A673 (cell line): ENCODE data around the gene CUTA. TPM values are rescaled to one million over a fixed set of nuclear protein-coding genes. Genes with fewer than 3 reads are reported as not detected.
"Not testable (repeated sequence)": the region's sequence is repeated elsewhere in the genome, so short reads cannot be mapped to it uniquely, and the experiment has no call there.

Experiments
- BruUV-seq: library from RNA; stranded (reverse); fragments of 400-500 nt; replicated peaks from 2 replicates; lab custom pipeline; 2021; lab: Mats Ljungman, UMichigan
- CTCF ChIA-PET: fragments of 300-600 bp; sonication (Branson Sonifier 250); formaldehyde crosslinking; loops from one replicate; lab custom pipeline; 2022; ENCODE audit warnings: antibody characterized with exemption; lab: Charles Lee
- POLR2A ChIA-PET: fragments of 300-600 bp; sonication (Branson Sonifier 250); formaldehyde crosslinking; loops from one replicate; lab custom pipeline; 2022; ENCODE audit warnings: antibody characterized with exemption; ENCODE audit not compliant: low non-redundant PET; lab: Charles Lee
- DNase-seq: peaks from one replicate; pipeline ENCODE4 v3.0.0-alpha.2; 2015; ENCODE audit warnings: low spot score
- H3K27ac ChIP-seq: fragments of 200-600 bp; sonication (generic); 2 replicates; pipeline ENCODE4 v1.5.1; 2016; ENCODE audit warnings: mixed run types, low read depth, mild to moderate bottlenecking, mixed read lengths, antibody characterized with exemption, low read length; ENCODE audit not compliant: poor library complexity, severe bottlenecking
- H3K27me3 ChIP-seq: fragments of 200-600 bp; sonication (generic); replicated peaks from 2 replicates; pipeline ENCODE4 v1.6.1; 2017; ENCODE audit warnings: mixed run types, low read depth, mild to moderate bottlenecking, mixed read lengths, antibody characterized with exemption, low read length; ENCODE audit not compliant: insufficient read depth, poor library complexity
- H3K36me3 ChIP-seq: fragments of 200-600 bp; sonication (generic); 2 replicates; pipeline ENCODE4 v1.6.1; 2016; ENCODE audit warnings: mixed run types, mild to moderate bottlenecking, mixed read lengths, antibody characterized with exemption, low read length; ENCODE audit not compliant: insufficient read depth, poor library complexity, severe bottlenecking
- H3K4me1 ChIP-seq: fragments of 200-600 bp; sonication (generic); 2 replicates; pipeline ENCODE4 v1.6.1; 2017; ENCODE audit warnings: mixed run types, mild to moderate bottlenecking, mixed read lengths, antibody characterized with exemption, low read length; ENCODE audit not compliant: insufficient read depth, poor library complexity, severe bottlenecking
- H3K4me3 ChIP-seq: fragments of 200-600 bp; sonication (generic); 2 replicates; pipeline ENCODE4 v1.5.1; 2016; ENCODE audit warnings: low read depth, mixed run types, mild to moderate bottlenecking, mixed read lengths, low read length; ENCODE audit not compliant: poor library complexity, severe bottlenecking
- H3K9me3 ChIP-seq: fragments of 200-600 bp; sonication (generic); 2 replicates; pipeline ENCODE4 v1.6.1; 2016; ENCODE audit warnings: mixed run types, low read depth, mild to moderate bottlenecking, mixed read lengths, antibody characterized with exemption, low read length; ENCODE audit not compliant: poor library complexity, severe bottlenecking
- EZH2 ChIP-seq: fragments of 200-600 bp; sonication (generic); IDR thresholded peaks from 2 replicates; pipeline ENCODE4 v1.6.1; 2017; ENCODE audit warnings: borderline replicate concordance, low read depth, mild to moderate bottlenecking, mixed read lengths, antibody characterized with exemption, low read length; ENCODE audit not compliant: poor library complexity, severe bottlenecking
- intact Hi-C: fragments of 100-400 bp; cut with micrococcal nuclease; formaldehyde crosslinking; loops from one replicate; pipeline ENCODE4 v1.10.0; 2022; ENCODE audit not compliant: unreplicated experiment
- total RNA-seq: library from RNA; stranded (reverse); gene quantifications from 2 replicates; pipeline ENCODE4 v1.2.3, GENCODE V29; 2021
- TF ChIP-seq, protein P1 (sequence below): fragments of 300-800, 200-600 bp; sonication (generic); conservative IDR thresholded peaks from 2 replicates; pipeline ENCODE4 v1.5.1; 2017; ENCODE audit warnings: low read depth, mild to moderate bottlenecking, antibody characterized with exemption, low read length, moderate library complexity, mixed read lengths

Gene CUTA
- total RNA-seq, 1 experiment from 2014 or later = 221 TPM

DNA sequence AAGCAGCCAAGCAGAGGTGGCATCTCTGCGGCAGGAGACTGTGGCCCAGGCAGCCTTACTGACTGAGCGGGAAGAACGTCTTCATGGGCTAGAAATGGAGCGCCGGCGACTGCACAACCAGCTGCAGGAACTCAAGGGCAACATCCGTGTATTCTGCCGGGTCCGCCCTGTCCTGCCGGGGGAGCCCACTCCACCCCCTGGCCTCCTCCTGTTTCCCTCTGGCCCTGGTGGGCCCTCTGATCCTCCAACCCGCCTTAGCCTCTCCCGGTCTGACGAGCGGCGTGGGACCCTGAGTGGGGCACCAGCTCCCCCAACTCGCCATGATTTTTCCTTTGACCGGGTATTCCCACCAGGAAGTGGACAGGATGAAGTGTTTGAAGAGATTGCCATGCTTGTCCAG is 13.0 kb downstream of the CUTA start:
- Histone ChIP-seq H3K36me3 (peaks cover 85% of the 10 kb centered on the region), H3K4me3 (no peak overlapping the region), H3K9me3 (no peaks in the 10 kb centered on the region), H3K4me1 (peaks cover 9% of the 10 kb centered on the region), H3K27ac (no peak overlapping the region), H3K27me3 (no peaks in the 10 kb centered on the region)
- TF ChIP-seq EZH2 = no peak
- TF ChIP-seq, protein P1, sequence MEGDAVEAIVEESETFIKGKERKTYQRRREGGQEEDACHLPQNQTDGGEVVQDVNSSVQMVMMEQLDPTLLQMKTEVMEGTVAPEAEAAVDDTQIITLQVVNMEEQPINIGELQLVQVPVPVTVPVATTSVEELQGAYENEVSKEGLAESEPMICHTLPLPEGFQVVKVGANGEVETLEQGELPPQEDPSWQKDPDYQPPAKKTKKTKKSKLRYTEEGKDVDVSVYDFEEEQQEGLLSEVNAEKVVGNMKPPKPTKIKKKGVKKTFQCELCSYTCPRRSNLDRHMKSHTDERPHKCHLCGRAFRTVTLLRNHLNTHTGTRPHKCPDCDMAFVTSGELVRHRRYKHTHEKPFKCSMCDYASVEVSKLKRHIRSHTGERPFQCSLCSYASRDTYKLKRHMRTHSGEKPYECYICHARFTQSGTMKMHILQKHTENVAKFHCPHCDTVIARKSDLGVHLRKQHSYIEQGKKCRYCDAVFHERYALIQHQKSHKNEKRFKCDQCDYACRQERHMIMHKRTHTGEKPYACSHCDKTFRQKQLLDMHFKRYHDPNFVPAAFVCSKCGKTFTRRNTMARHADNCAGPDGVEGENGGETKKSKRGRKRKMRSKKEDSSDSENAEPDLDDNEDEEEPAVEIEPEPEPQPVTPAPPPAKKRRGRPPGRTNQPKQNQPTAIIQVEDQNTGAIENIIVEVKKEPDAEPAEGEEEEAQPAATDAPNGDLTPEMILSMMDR = no peak
- POLR2A ChIA-PET = no interaction called here
- CTCF ChIA-PET = no interaction called here
- DNase-seq = no peak
- BruUV-seq = no TSS peak
- intact Hi-C loops = no loop called here

DNA sequence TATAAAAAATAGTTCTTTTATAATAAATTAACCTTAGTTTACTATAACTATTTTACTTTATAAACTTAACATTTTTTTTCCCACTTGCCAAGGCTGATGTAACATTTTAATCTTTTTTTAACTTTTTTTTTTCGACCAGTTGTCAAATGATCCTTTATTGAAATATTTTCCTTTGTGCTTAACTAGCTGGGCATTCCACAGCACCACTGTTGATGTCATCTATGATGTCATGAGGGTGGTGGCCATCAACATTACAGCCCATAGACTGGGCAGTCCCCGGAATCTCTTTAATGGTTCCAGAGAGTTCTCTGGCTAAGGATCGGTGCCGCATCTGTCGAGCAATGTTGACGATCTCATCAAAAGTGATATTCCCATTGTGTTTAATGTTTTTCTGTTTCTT is 18.0 kb downstream of the CUTA start:
- H3K4me1 ChIP-seq, H3K27me3 ChIP-seq, H3K9me3 ChIP-seq, H3K4me3 ChIP-seq, BruUV-seq, POLR2A ChIA-PET, H3K27ac ChIP-seq, DNase-seq, CTCF ChIA-PET: not testable (repeated sequence)
- intact Hi-C loops = loop anchor here (10.0 kb wide), 1 partner anchor 195 kb away; the partner anchor contains the start of genes HSD17B8, RING1, RXRB and SLC39A7
- H3K36me3 ChIP-seq = peaks cover 82% of the 10 kb centered on the region

DNA sequence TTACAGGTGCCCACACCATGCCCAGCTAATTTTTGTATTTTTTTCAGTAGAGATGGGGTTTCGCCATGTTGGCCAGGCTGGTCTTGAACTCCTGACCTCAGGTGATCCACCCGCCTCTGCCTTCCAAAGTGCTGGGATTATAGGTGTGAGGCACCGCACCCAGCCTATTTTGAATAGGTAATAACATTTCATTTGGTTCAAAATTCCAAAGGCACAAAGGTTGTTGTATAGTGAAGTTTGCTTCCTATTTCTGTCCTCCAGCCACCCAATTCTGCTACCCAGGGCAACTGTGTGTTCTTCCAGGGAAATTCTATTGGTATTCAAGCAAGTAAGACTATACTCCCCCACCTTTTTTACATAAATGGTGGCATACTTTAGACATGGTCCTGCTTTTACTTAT is 19.3 kb downstream of the CUTA start:
- H3K27ac ChIP-seq, H3K27me3 ChIP-seq, H3K4me3 ChIP-seq, H3K9me3 ChIP-seq, POLR2A ChIA-PET, DNase-seq, BruUV-seq: not testable (repeated sequence)
- CTCF ChIA-PET = interaction anchor here (0.6 kb wide), 1 partner anchor 155 kb away, joined by 4 read pairs; no protein-coding TSS in a partner anchor
- H3K4me1 ChIP-seq = peaks cover 13% of the 10 kb centered on the region
- intact Hi-C loops = loop anchor here (10.0 kb wide), 1 partner anchor 194 kb away; the partner anchor contains the start of genes HSD17B8, RING1, RXRB and SLC39A7
- H3K36me3 ChIP-seq = peaks cover 75% of the 10 kb centered on the region

DNA sequence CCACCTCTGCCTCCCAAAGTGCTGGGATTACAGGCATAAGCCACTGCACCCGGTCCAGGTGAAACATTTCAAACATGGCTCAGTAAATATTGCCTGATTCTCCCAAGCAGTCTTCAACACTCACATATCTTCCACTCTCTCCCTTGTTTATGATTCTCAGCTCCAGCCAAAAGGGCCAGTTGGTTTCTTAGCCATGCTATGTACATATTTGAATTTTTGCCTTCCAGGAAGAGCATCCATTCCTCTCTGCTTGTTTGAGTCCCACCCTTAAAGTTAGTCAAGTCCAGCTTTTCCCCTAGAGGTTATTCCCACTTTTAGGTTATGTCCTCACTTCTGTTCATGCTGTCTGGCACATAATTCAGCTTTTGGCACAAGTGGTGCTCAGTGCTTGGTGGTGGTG is 20.4 kb downstream of the CUTA start:
- peaks cover 13% of the 10 kb centered on the region for H3K4me1 ChIP-seq
- no TSS peak for BruUV-seq
- no peak for DNase-seq
- H3K4me3 ChIP-seq = no peak overlapping the region
- TF ChIP-seq EZH2 = no peak
- TF ChIP-seq, protein P1 = no peak
- H3K9me3 ChIP-seq = no peaks in the 10 kb centered on the region
- ChIA-PET POLR2A (no interaction called here), CTCF (no interaction called here)
- no peak overlapping the region for H3K27ac ChIP-seq
- H3K27me3 ChIP-seq = no peaks in the 10 kb centered on the region
- intact Hi-C loops = loop anchor here (10.0 kb wide), 1 partner anchor 193 kb away; the partner anchor contains the start of genes HSD17B8, RING1, RXRB and SLC39A7
- peaks cover 65% of the 10 kb centered on the region for H3K36me3 ChIP-seq
